A549 (cell line): ENCODE data around the gene EIF1AD.

Experiments
- EP300 ChIP-seq, 2 experiments: fragments of >200 bp; sonication (Bioruptor Twin); formaldehyde crosslinking; IDR thresholded peaks; 2 replicates in 1 of 2; 3 replicates in 1 of 2; pipeline ENCODE4 v1.6.1; 2016 to 2017
- JUN ChIP-seq, 2 experiments: fragments of >200 bp; sonication (Bioruptor Twin); formaldehyde crosslinking; IDR thresholded peaks; 2 replicates in 1 of 2; 3 replicates in 1 of 2; pipeline ENCODE4 v1.6.1; 2016 to 2017
- MAFK ChIP-seq: fragments of 450-650 bp; IDR thresholded peaks from 2 replicates; pipeline ENCODE4 v1.6.1; 2014; ENCODE audit not compliant: partially characterized antibody
- SREBF2 ChIP-seq: fragments of 450-650 bp; IDR thresholded peaks from 2 replicates; pipeline ENCODE4 v1.6.1; 2014; ENCODE audit warnings: mild to moderate bottlenecking, moderate library complexity
- TF ChIP-seq, protein P1 (sequence below): fragments of >200 bp; sonication (Bioruptor Twin); formaldehyde crosslinking; IDR thresholded peaks from 3 replicates; pipeline ENCODE4 v1.5.1; 2016
- TF ChIP-seq, protein P2 (sequence below): IDR thresholded peaks from 2 replicates; pipeline ENCODE4 v1.6.1; 2012

DNA sequence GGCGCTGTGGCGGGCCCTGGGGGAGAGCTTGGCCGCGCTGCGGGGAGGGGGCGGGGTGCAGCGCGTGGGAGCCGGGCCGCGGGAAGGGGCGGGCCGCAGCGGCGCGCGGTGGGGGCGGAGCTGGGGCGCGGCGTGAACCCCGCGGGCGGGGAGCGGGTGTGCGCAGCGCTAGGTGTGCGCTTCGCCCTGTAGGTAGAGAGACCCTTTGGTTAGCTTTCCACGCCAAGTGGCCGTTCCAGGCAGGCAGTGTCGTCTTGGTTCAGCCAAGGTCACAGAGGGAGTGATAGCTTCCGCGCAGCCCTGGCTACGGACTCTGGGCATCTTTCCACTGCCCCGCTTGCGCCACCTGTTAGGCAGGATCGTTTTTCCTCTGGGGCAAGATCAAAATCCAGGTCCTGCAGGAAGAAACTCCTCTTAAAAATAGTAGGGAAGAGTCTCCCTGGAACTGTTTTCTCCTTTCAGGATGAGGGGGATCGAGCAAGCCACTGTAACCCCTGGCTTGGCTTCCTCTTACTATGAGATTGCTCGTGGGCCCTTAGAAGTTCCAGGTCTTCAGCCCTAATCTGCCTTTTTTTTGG lies 780 bp upstream of the EIF1AD start:
- no peak for TF ChIP-seq MAFK
- TF ChIP-seq, protein P1, sequence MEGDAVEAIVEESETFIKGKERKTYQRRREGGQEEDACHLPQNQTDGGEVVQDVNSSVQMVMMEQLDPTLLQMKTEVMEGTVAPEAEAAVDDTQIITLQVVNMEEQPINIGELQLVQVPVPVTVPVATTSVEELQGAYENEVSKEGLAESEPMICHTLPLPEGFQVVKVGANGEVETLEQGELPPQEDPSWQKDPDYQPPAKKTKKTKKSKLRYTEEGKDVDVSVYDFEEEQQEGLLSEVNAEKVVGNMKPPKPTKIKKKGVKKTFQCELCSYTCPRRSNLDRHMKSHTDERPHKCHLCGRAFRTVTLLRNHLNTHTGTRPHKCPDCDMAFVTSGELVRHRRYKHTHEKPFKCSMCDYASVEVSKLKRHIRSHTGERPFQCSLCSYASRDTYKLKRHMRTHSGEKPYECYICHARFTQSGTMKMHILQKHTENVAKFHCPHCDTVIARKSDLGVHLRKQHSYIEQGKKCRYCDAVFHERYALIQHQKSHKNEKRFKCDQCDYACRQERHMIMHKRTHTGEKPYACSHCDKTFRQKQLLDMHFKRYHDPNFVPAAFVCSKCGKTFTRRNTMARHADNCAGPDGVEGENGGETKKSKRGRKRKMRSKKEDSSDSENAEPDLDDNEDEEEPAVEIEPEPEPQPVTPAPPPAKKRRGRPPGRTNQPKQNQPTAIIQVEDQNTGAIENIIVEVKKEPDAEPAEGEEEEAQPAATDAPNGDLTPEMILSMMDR: peak; percentile 21; the same call in 1 of the 3 replicates
- TF ChIP-seq, protein P2, sequence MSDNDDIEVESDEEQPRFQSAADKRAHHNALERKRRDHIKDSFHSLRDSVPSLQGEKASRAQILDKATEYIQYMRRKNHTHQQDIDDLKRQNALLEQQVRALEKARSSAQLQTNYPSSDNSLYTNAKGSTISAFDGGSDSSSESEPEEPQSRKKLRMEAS: no peak; the same call in 1 of the 2 replicates
- TF ChIP-seq EP300 (IDR thresholded peaks at IDR 0.05): no peak
- TF ChIP-seq SREBF2: no peak
- TF ChIP-seq JUN (IDR thresholded peaks at IDR 0.05): peak in 1 of 2 experiments; percentile 13; a peak in 1 of 5 replicates
